ENCODE results near the gene RIC1.
A peak's percentile ranks its signal among the peaks of the same experiment; 100 is the strongest.
"Not testable (repeated sequence)": the region's sequence is repeated elsewhere in the genome, so short reads cannot be mapped to it uniquely, and the experiment has no call there.

RIC1 gene, protein sequence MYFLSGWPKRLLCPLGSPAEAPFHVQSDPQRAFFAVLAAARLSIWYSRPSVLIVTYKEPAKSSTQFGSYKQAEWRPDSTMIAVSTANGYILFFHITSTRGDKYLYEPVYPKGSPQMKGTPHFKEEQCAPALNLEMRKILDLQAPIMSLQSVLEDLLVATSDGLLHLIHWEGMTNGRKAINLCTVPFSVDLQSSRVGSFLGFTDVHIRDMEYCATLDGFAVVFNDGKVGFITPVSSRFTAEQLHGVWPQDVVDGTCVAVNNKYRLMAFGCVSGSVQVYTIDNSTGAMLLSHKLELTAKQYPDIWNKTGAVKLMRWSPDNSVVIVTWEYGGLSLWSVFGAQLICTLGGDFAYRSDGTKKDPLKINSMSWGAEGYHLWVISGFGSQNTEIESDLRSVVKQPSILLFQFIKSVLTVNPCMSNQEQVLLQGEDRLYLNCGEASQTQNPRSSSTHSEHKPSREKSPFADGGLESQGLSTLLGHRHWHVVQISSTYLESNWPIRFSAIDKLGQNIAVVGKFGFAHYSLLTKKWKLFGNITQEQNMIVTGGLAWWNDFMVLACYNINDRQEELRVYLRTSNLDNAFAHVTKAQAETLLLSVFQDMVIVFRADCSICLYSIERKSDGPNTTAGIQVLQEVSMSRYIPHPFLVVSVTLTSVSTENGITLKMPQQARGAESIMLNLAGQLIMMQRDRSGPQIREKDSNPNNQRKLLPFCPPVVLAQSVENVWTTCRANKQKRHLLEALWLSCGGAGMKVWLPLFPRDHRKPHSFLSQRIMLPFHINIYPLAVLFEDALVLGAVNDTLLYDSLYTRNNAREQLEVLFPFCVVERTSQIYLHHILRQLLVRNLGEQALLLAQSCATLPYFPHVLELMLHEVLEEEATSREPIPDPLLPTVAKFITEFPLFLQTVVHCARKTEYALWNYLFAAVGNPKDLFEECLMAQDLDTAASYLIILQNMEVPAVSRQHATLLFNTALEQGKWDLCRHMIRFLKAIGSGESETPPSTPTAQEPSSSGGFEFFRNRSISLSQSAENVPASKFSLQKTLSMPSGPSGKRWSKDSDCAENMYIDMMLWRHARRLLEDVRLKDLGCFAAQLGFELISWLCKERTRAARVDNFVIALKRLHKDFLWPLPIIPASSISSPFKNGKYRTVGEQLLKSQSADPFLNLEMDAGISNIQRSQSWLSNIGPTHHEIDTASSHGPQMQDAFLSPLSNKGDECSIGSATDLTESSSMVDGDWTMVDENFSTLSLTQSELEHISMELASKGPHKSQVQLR (N-terminal part only)

DNA sequence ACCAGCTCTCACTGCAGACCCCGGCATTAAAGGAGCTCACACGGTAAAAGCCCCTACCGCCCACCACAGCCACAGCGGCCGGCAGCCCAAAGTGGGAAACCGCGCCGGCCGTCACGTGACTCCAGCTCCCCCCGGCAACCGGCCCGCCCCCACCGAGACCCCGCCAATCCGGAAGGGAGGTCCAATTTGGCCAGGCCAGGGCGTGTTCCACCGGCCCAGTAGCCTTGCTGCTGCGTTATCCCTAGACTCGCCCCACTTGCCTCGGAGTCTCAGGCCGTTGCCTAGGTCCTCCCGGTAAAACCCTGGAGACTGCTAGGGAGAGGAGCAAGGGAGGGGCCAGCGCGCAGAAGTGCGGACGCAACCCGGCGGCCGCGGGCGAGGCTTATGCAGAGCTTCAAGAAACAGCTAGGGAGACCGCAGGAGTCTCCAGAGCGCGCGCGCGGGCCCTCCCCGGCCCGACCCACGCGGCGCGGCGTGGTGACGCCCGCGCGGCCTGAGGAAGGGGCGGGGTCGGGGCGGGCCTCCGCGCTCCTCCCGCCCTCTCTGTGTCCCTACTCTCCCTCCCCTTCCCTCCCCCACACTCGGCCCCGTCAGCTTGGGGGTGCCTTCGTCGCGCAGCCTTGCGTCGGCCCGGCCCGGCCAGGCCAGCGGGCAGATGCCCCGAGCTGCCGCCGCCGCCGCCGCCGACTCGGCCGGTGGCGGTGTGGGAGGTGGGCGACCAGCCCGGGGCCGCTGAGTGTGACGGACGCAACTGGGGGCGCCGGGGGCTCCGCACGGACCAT lies at the start of gene RIC1:
RIC1 (plus strand) TSS at position 578 of the 782 bp plus-strand sequence; CDS start at position 781, 203 bp downstream.
- peak; percentile 84 to 89 (median 85) for DNase-seq

- no peak for DNase-seq
Observed at GRCh38 chr9:5579881-5580280, 49.0 kb upstream of the RIC1 start.

DNA sequence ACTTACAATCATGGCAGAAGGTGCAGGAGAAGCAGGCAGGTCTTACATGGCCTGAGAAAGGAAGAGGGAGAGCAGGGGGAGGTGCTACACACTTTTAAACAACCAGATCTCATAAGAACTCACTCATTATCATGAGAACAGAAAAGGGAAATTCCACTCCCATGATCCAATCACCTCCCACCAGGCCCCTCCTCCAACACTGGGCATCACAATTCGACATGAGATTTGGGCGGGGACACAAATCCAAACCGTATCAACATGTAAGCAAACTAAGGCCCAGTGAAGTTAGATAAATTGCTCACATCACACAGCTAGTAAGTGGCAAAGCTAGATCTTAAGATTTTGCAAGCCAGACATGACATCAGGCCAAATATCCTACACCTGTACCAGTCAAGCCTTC lies 48.3 kb upstream of the RIC1 start:
- DNase-seq = no peak

GRCh38 chr9:5581706-5582105 lies 47.2 kb upstream of the RIC1 start:
- DNase-seq = not testable (repeated sequence)

DNA sequence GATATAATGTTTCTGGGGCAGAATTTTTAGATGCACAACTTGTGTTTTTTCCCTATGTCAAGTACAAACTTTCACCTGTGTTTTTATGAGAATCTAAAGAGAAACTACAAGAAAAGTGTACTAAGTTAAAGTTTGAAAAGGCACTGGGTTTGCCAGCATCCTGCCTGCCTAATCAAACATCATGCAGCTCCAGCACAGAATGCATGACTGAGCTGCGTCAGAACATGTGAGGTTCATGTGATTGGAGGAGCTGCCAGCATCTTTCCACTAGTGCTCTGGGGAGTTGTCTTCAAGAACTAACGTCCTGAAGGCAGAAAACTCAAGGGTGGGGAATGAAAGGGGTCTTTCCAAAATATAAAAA lies 46.1 kb upstream of the RIC1 start:
- no peak for DNase-seq

DNA sequence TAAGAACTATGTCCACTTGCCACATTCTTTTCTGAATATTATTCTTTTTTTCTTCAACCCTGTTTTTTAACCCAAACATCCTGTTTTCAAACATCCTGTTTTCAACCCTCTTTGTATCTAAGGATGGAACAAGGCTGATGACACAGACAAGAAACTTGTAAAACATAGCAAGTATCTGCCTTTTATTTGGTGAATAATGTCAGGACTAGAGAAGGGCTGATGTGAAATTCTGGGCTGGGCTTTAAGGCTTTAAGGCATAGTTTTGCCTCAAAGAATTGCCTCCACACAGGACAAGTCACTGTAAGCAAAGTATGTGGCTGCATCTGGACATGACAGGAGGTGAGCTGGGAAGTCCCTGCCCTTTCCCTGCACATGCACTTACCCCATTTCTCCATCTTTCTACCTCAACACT lies 42.5 kb upstream of the RIC1 start:
- no peak for DNase-seq

DNA sequence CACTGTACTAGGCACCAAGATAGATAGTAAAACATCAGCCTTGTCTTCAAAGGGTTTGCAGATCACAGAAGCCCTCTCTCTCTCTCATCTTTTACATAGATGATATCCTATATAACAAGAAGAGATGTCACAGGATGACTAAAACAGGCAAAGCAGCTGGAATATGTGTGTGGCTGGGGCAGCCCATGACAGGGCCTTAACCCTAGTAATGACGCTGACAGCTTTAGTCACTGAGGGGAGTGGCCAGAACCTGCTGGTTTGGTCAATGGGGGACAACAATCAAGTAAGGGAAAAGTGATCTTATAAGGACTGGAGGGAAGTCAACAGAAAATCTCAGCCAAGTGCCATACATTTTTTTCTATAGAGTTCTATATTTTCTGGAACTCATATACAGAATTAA lies 41.9 kb upstream of the RIC1 start:
- DNase-seq = no peak

- no peak for DNase-seq
Observed at GRCh38 chr9:5592231-5592630, 36.7 kb upstream of the RIC1 start.

DNA sequence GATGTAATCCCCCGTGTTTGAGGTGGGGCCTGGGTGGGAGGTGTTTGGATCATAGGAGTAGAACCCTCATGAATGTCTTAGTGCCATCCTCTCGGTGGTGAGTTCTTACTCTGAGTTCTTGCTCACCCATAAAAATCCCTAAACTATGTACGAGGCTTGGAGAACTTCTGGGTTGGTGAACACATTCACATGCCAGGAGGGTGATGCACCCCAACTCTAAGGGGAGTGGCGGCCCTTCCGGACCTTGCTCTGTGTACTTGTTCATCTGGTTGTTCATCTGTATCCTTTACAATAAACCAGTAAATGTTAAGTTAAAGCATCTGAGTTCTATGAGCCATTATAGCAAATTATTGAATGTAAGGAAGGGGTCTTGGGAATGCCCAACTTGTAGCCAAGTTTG lies 36.0 kb upstream of the RIC1 start:
- DNase-seq = no peak

DNA sequence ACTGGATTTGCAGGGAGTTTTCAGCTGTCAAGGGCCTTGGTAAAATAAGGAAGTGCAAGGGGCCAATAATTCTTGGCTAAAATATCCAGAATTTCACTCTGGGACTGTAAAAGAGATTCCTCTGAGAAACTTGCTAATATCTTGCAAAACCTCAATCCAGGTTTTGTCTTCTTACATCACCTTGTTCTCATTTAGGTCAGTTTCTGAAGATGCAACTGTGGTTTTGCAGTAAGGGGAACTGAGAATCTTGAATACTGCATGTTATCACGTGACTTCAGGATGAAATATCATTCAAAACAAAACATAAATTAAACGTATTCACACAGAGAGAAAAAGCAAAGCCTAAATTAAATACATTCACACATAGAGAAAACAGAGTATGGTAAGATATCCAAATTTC lies 35.0 kb upstream of the RIC1 start:
- no peak for DNase-seq

GRCh38 chr9:5596173-5596572 lies 32.7 kb upstream of the RIC1 start:
- DNase-seq = peak in 1 of 3 experiments; percentile 9

DNA sequence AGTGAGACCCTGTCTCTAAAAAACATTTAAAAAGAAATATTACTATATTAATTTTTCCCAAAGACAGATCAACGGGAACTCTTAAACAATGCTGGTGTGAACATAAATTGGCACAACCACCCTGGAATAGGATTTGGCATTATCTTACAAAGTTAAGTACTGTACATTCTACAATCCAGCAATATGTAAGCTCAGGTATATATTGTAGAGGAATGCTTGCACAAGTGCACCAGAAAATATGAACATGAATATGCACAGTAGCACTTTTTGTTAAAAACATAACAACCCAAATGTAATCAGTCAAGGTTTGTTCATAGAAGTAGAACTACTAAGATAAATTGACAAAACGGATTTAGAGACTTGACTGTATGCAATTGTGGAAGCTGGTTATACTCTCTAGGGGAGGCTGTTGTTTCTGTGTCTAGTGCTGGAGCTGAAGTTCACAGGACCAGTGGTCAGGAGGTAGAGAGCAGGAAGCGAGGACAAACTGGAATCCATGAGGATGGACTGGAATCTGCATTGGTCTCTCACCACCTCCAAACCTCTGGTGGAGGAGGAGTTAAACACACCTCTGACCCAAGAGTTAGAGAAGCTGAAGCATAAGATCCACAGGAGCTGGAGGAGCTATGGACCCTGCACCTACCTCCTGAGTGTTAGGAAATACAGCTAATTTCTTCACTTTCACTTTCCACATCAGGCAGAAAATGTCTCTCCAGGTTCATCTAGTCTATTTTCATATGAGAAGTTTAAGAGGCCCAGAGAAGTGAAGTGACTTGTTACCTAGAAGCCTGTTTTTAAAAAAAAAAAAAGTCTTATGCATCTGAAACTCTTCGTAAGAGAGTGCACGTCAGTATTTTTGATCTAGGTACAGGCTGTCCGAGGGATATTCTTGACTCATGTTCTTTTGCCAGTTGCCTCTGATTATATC lies 20.3 kb upstream of the RIC1 start:
- DNase-seq = no peak

DNA sequence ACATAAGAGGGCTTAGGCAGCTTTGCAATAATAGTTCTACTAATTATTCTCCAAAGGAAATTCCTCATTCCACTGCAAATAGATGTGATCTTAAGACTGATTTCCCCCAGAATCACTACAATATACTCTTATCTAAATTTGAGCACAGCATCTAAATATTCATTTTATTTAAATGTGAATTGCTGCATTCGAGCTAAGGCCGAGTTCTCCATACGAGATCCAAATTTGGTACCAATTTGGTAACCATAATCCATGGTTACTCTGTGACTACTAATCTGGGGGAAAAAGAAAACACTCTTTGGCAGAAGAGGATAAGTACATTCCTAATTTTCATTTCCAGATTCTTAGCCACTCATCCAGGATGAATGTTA lies 19.7 kb upstream of the RIC1 start:
- no peak for DNase-seq

- no peak for DNase-seq
Observed at GRCh38 chr9:5610491-5610890, 18.4 kb upstream of the RIC1 start.

DNA sequence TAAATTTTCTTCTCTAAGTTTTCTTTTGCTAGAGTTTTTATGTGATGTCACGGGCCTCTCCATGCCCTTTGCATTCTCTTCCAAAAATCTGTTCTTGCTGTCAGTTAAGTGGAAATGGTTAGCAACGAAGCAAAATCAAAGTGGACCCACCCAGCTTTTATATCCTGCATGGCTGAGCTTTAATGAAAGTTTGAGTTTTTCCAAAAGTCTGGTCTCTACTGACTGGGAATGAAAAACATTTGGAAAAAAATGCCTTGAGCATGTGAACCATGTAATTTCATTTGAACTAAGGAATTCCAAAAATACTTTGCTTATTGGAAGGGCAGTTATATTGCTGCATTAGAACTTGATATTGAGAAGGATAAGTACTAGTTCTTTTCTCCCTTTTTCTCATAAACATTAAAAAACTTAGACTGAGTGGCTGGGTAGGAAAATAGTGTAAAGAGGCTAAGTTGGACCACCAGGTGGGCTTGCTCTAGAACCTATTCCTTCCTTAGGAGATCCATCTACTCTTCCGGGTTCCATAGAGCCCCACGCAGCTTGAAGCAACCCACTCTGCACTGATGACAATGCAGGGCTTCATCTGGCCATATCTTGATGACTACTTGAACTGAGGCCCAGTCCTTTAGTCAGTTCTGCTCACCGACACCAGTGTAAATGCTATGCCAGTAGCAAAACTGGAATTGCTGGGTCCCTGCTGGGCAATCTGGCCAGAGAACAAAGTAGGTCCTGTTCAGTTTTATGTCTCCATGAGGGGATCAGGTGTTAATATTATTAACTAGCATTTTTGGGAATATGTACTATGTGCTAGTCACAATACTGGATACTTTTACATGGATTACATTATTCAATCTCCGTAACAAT lies 17.4 kb upstream of the RIC1 start:
- DNase-seq = no peak

DNA sequence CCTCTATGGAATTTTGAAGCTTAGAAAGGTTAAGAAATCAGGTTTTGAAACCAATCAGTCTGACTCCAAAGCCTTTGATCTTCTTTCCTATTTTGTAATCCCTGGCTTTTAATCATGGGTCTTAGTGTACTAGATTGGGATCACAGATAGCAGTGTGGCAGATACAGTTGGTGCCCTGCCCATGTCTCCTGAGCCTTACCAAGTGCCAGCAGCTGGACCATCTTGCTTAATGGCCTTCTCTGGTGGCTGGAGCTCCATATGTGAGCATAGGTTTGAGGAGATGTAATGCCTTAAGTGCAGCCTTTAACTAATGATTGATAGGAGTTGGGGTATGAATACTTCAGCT lies 16.7 kb upstream of the RIC1 start:
- no peak for DNase-seq

GRCh38 chr9:5614192-5614591 lies 14.7 kb upstream of the RIC1 start:
- no peak for DNase-seq

- no peak for DNase-seq
Observed at GRCh38 chr9:5614985-5615384, 13.9 kb upstream of the RIC1 start.

DNA sequence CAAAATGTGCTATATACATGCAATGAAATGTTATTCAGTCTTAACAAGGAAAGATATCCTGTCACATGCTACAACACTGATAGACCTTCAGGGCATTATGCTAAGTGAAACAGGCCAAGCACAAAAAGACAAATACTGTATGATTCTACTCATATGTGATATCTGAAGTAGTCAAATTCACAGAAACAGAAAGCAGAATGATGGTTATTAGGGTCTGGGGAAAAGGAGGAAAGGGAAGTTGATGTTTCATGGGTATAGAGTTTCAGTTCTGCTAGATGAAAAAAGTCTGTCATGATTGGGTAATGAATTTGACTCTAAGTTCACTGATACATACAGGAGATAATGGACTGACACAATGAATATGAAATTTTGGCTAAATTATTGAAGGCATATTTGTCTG lies 11.2 kb upstream of the RIC1 start:
- DNase-seq = no peak

- no peak for DNase-seq
Observed at GRCh38 chr9:5620494-5620893, 8.4 kb upstream of the RIC1 start.

GRCh38 chr9:5621327-5621726 lies 7.6 kb upstream of the RIC1 start:
- no peak for DNase-seq
